GM19035 (cell line): Measurements from ENCODE around the gene GTF3C5.
"Not testable (repeated sequence)": the region's sequence is repeated elsewhere in the genome, so short reads cannot be mapped to it uniquely, and the experiment has no call there.

Source experiments
- ATAC-seq: cut with Tn5 transposase; IDR thresholded peaks from one replicate; pipeline ENCODE4 v1.9.1; 2021; ENCODE audit not compliant: unreplicated experiment

Gene GTF3C5

GRCh38 chr9:133051966-133052539 lies 21.3 kb downstream of the GTF3C5 start:
- ATAC-seq, result no peak

GRCh38 chr9:133054194-133054890 lies 23.5 kb downstream of the GTF3C5 start:
- ATAC-seq, result no peak

- no peak for ATAC-seq
Measured at GRCh38 chr9:133054966-133055365, 24.2 kb downstream of the GTF3C5 start.

GRCh38 chr9:133055788-133056420 lies 25.1 kb downstream of the GTF3C5 start:
- no peak for ATAC-seq

- ATAC-seq, result no peak
Measured at GRCh38 chr9:133056533-133056932, 25.7 kb downstream of the GTF3C5 start.

- ATAC-seq, result no peak
Measured at GRCh38 chr9:133057006-133057405, 26.2 kb downstream of the GTF3C5 start.

- no peak for ATAC-seq
Measured at GRCh38 chr9:133057553-133057952, 26.8 kb downstream of the GTF3C5 start.

GRCh38 chr9:133058071-133058470 lies 27.3 kb downstream of the GTF3C5 start:
- no peak for ATAC-seq

GRCh38 chr9:133058550-133059320 lies 27.9 kb downstream of the GTF3C5 start:
- no peak for ATAC-seq

GRCh38 chr9:133059623-133060022 lies 28.8 kb downstream of the GTF3C5 start:
- no peak for ATAC-seq

- ATAC-seq, result no peak
Measured at GRCh38 chr9:133060417-133060841, 29.6 kb downstream of the GTF3C5 start.

GRCh38 chr9:133061019-133061763 lies 30.4 kb downstream of the GTF3C5 start:
- ATAC-seq, result not testable (repeated sequence)

- ATAC-seq, result not testable (repeated sequence)
Measured at GRCh38 chr9:133061764-133062145, 31.0 kb downstream of the GTF3C5 start, which contains the start of gene CEL. Gene CEL, plus strand, starts transcription at chr9:133061981. Its CDS starts 22 bp downstream, at chr9:133062003.

- ATAC-seq, result not testable (repeated sequence)
Measured at GRCh38 chr9:133062569-133062968, 31.8 kb downstream of the GTF3C5 start.

- ATAC-seq, result no peak
Measured at GRCh38 chr9:133063159-133063499, 32.3 kb downstream of the GTF3C5 start.

- ATAC-seq, result no peak
Measured at GRCh38 chr9:133063500-133064231, 32.9 kb downstream of the GTF3C5 start.

GRCh38 chr9:133064241-133065069 lies 33.7 kb downstream of the GTF3C5 start:
- no peak for ATAC-seq

GRCh38 chr9:133065070-133065388 lies 34.2 kb downstream of the GTF3C5 start:
- no peak for ATAC-seq

GRCh38 chr9:133066181-133066983 lies 35.6 kb downstream of the GTF3C5 start:
- no peak for ATAC-seq
